ENCODE measurements around the gene LCN10.
A peak's percentile ranks its signal among the peaks of the same experiment; 100 is the strongest.

DNA sequence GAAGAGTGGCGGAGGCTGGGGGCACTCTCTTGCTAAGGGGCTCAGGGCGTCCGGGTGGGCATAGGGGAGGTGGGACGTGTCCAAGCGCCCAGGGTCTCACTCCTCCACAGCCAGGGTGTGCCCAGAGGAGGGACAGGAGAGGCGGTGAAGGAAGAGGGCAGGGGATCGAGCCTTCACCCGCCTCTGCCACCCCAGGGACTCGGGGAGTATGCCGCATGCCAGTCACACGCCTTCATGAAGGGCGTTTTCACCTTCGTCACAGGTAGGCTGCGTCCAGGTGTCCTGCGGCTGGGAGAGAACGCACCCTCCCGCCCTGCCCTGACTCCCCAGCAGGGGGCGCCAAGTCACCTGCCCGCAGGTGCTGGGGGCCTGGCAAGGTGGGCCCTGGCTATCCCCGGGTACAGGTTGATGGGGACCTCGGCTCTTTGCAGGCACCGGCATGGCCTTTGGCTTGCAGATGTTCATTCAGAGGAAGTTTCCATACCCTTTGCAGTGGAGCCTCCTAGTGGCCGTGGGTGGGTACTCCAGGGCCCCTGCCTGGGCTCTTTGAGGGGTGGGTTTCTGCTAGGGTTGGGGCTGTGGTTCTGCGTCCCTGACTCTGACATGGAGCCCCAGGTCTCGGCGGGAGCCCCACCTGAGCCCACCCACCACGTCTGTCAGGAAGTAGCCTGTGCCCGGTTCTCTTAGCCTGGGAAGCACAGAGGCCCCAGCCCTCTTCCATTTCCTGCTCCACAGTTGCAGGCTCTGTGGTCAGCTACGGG is 49.0 kb upstream of the LCN10 start:
- TF ChIP-seq, protein P1, sequence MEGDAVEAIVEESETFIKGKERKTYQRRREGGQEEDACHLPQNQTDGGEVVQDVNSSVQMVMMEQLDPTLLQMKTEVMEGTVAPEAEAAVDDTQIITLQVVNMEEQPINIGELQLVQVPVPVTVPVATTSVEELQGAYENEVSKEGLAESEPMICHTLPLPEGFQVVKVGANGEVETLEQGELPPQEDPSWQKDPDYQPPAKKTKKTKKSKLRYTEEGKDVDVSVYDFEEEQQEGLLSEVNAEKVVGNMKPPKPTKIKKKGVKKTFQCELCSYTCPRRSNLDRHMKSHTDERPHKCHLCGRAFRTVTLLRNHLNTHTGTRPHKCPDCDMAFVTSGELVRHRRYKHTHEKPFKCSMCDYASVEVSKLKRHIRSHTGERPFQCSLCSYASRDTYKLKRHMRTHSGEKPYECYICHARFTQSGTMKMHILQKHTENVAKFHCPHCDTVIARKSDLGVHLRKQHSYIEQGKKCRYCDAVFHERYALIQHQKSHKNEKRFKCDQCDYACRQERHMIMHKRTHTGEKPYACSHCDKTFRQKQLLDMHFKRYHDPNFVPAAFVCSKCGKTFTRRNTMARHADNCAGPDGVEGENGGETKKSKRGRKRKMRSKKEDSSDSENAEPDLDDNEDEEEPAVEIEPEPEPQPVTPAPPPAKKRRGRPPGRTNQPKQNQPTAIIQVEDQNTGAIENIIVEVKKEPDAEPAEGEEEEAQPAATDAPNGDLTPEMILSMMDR (IDR thresholded peaks at IDR 0.05), result peak in 4 of 5 experiments; percentile 98 to 100 (median 100)
- TF ChIP-seq POLR2A (IDR thresholded peaks at IDR 0.05), result peak; percentile 77

Data from transverse colon (tissue), 3 donors.